Neuron (in vitro differentiated cells): ENCODE data around the gene KRT72.

Experiments
- H2AFZ ChIP-seq: one replicate; pipeline ENCODE4 v1.6.1; 2013; ENCODE audit warnings: low read depth, mild to moderate bottlenecking, inconsistent platforms, low read length, moderate library complexity
- H3K27me3 ChIP-seq: one replicate; pipeline ENCODE4 v1.6.1; 2013; ENCODE audit warnings: low read length; ENCODE audit not compliant: insufficient read depth
- H3K36me3 ChIP-seq: one replicate; pipeline ENCODE4 v1.6.1; 2013; ENCODE audit warnings: low read length; ENCODE audit not compliant: insufficient read depth
- H3K4me1 ChIP-seq: one replicate; pipeline ENCODE4 v1.6.1; 2013; ENCODE audit warnings: low read length; ENCODE audit not compliant: insufficient read depth
- H3K4me3 ChIP-seq: 2 replicates; pipeline ENCODE4 v1.5.1; 2013; ENCODE audit warnings: mild to moderate bottlenecking, low read length, moderate library complexity
- H3K9me3 ChIP-seq: one replicate; pipeline ENCODE4 v1.6.1; 2013; ENCODE audit warnings: low read length

Gene KRT72

DNA sequence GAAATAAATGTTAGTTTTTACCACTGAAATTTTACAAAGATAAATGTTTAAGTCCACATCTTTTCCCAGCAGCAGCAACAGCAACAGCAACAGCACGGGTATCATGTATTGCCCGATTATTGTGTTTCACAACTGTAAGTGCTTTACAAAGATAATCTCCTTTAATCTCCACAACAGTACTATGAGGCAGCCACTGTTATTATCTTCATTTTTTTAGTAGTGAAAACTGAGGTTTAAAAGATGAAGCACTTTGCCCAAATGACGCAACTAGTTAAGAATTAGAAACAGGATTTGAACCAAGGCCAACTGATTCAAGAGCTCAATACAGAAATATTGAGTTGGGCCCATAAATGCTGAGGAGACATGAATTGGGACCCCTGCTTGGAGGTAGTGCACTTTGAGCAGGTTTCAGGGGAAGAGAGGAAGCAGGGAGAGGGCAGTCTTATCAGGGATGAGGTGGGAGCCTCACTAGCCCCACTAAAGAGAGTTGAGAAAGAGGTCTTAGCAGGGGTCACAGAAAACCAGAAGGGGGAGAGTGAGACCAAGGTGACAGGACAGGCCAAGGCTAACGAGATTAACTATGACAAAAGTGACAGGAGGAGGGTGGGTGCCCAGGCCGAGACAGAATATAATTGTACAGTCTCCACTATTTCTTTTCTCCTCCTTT is 35.5 kb upstream of the KRT72 start:
- Histone ChIP-seq H3K4me3 (no peak overlapping the region), H2AFZ (no peak overlapping the region), H3K27me3 (peaks cover 1% of the 10 kb centered on the region), H3K4me1 (no peaks in the 10 kb centered on the region), H3K36me3 (no peaks in the 10 kb centered on the region), H3K9me3 (no peaks in the 10 kb centered on the region)

DNA sequence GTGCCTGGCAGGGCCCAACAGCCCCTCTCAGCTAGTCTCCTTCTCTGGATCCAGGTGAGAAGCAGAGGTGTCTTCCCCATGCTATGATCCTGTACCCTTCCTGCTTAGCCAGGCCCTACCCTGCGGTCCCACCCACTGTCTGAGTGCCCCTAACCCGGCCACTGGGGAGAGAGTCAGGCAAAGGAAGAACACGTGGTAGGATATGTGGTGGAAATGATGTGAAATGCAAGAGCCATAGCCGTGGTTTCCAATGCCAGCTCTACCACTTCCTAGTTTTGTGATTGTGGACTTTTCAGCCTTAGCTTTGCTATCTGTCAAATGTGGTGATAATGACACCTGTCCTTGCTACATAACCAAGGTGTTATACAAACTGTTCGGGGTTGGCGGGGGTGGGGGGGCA is 34.9 kb upstream of the KRT72 start:
- H3K4me1 ChIP-seq: no peaks in the 10 kb centered on the region
- no peak overlapping the region for H2AFZ ChIP-seq
- H3K27me3 ChIP-seq: no peaks in the 10 kb centered on the region
- no peaks in the 10 kb centered on the region for H3K36me3 ChIP-seq
- H3K4me3 ChIP-seq: no peak overlapping the region
- H3K9me3 ChIP-seq: no peaks in the 10 kb centered on the region

DNA sequence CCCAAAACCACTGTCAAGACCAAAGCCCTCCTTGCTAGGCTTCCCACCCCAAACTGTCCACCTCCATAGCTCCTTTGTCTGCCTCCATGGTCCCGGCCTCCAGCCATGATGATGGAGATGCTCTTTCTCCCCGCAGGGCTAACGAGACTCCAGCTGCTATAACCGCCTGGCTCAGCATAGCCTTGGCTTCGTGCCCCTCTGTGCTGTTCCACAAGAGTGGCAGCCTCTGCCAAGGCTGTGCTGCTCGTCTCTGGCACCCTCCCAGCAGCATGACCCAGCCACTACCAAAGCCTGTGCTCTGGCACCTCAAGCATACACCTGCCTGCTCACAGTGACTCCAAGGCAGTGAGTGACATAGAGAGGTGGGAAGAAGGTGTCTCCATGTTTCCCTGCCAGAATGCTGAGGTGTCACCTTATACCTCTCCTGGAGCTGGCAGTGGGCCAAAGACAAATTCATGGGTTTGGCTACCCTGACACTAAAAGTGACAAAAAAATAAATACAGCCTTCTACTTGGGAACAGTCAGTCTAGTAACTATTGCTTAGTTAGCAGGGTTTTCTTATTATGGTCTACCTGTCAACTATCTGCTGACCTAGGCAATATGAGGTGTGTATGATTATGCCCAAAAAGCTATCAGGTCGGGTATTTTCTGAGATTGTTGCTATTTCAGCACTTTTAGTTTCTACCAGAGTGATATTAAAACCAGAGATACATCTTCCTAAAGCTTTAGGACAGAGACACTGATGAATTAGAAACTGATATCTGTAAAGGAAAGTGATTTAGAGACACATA is 33.2 kb upstream of the KRT72 start:
- Histone ChIP-seq H3K36me3 (no peaks in the 10 kb centered on the region), H3K9me3 (no peaks in the 10 kb centered on the region), H2AFZ (no peak overlapping the region), H3K27me3 (no peaks in the 10 kb centered on the region), H3K4me1 (no peaks in the 10 kb centered on the region), H3K4me3 (no peak overlapping the region)

DNA sequence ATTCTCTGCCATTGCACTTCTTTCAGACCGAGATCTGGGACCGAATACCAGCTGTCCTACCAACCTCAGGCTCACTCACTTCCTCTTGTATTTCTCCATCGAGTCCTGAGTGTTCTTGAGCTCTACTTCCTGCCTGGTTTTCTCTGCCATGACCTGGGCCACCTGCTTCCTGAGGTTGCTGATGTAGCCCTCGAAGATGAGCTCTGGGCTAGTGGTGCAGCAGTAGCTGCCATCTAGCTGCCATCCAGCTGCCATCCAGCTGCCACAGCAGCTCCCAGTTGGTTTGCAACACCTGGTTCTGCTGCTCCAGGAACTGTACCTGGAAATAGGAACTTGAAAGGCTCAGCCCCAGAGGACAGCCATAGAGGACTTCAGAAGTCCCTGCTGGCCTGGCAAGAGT is 32.1 kb upstream of the KRT72 start:
- no peaks in the 10 kb centered on the region for H3K36me3 ChIP-seq
- H2AFZ ChIP-seq: no peak overlapping the region
- no peak overlapping the region for H3K4me3 ChIP-seq
- no peaks in the 10 kb centered on the region for H3K27me3 ChIP-seq
- H3K4me1 ChIP-seq: no peaks in the 10 kb centered on the region
- H3K9me3 ChIP-seq: no peaks in the 10 kb centered on the region

DNA sequence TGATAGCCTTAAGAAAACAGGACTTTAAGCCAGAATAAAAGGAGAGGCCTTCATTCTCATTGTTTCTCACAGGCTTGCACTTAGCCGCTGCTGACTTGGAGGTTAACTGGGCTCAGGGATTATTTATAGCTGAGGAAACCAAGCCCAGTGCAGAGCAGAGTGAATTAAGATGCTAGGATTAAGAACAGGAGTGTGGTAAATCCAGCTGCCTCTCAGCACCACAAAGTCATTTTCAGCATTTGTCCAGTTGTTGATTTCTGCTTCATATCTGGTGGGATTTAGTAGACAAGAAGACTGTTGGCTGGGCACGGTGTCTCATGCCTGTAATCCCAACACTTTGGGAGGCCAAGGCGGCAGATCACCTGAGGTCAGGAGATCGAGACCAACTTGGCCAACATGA is 31.4 kb upstream of the KRT72 start:
- Histone ChIP-seq H3K4me1 (no peaks in the 10 kb centered on the region), H2AFZ (no peak overlapping the region), H3K36me3 (no peaks in the 10 kb centered on the region), H3K4me3 (no peak overlapping the region), H3K27me3 (no peaks in the 10 kb centered on the region), H3K9me3 (no peaks in the 10 kb centered on the region)

DNA sequence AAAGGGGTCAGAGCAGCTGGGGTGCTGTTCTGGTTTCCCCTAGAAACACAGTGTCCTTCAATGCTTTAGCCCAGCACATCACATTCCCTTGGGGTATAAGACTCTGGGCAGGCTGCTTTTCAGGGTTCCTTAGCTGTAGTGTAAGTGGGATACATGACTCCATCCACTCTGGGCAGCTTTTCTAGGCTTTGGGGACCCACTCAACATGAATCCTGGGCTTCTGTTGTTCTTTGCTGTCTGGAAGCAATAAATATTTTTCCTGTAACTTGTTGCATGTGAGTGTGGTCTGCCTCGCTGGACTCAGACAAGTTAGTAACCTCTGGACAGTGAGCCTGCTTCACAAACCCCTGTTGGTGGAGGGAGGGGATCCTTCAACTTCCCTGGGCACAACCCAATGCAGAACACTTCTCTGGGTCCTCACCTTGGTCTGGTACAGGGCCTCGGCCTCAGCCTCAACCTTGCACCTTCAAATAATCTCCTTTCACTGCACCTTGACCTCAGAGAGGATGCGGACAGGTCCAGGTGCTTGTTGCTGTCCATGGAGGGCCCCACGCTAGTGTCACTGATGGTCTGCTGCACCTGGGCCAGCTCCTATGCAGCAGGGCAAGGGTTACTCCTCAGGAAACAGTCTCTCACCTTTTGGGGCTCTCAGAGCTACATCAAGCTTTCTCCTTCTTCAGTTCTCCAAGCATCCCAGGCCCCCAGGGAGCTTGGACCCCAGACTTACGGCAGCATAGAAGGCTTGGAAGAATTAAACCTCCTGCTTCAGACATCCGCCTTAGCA is 30.6 kb upstream of the KRT72 start:
- Histone ChIP-seq H3K4me3 (no peak overlapping the region), H3K36me3 (no peaks in the 10 kb centered on the region), H3K27me3 (no peaks in the 10 kb centered on the region), H3K4me1 (no peaks in the 10 kb centered on the region), H2AFZ (no peak overlapping the region), H3K9me3 (no peaks in the 10 kb centered on the region)

DNA sequence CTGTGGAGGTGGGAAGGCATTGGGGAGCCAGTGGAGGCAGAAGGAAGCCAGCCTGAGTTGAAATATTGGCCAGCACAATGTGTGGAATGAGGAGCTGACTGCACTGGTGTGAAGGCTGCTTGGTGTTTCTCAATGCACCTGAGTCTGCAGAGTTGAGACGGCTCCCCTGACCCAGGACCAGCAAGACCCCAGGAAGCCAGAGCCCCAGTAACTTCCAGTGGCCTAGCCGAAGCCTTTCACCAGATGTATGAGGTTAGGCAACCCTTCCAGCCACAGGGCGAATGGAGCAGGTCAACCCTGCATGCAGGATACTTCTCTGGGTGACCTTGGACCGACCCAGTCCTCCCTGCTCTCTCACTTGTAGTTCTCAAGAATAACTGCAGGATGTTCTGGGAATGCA is 30.0 kb upstream of the KRT72 start:
- H3K4me3 ChIP-seq: no peak overlapping the region
- H3K36me3 ChIP-seq: no peaks in the 10 kb centered on the region
- H2AFZ ChIP-seq: no peak overlapping the region
- no peaks in the 10 kb centered on the region for H3K27me3 ChIP-seq
- H3K9me3 ChIP-seq: no peaks in the 10 kb centered on the region
- H3K4me1 ChIP-seq: no peaks in the 10 kb centered on the region

DNA sequence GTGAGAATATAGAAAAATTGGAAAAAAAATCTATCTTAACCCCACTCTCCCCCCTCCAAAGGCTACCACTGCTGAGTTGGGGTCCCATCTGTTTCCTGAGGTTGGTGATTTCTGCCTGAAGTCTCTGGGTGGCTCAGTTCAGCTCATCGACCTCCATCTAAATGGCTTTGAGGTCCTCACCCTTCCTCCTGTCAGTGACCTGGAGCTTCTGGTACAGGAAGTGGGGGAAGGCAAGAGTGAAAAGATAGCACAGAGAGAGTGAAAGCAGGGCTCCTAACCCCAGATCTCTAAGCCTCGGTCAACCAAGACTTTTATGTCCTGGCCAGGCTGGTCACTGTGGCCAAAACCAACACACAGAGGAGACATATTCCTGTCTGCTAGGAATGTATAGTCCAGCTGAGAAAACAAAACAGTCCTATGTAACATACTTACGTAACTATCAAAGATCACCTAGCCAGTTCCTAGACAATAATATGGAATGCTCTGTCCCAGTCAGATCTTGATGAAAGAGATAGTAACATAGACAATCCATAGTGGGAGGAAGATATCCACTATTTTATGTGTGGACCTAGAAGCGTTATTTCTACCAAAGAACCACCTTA is 29.4 kb upstream of the KRT72 start:
- no peak overlapping the region for H3K4me3 ChIP-seq
- no peaks in the 10 kb centered on the region for H3K9me3 ChIP-seq
- no peaks in the 10 kb centered on the region for H3K36me3 ChIP-seq
- no peaks in the 10 kb centered on the region for H3K27me3 ChIP-seq
- H2AFZ ChIP-seq: no peak overlapping the region
- no peaks in the 10 kb centered on the region for H3K4me1 ChIP-seq

DNA sequence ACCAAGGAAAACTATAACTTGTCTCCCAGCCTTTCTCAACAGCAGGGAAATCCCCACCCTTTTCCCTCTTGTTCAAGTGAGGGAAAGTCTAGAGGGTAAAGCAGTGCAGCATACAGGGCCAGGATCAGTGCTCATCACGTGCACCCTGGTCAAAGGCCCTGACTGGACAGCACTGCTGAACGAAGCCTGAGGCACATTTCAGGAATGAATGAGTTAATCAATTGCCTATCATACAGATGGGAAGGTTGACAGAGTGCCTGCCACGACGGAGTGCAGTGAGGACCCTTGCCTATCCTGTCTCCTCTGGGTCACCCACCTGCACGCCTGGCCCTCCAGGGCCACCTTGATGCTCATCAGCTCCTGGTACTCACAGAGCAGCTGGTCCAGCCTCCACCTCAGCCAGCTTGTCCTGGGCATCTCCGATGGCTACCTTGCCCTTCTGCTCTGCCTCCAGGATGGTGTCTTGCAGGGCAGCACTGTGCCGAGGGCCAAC is 28.8 kb upstream of the KRT72 start:
- Histone ChIP-seq H3K36me3 (no peaks in the 10 kb centered on the region), H3K27me3 (no peaks in the 10 kb centered on the region)

DNA sequence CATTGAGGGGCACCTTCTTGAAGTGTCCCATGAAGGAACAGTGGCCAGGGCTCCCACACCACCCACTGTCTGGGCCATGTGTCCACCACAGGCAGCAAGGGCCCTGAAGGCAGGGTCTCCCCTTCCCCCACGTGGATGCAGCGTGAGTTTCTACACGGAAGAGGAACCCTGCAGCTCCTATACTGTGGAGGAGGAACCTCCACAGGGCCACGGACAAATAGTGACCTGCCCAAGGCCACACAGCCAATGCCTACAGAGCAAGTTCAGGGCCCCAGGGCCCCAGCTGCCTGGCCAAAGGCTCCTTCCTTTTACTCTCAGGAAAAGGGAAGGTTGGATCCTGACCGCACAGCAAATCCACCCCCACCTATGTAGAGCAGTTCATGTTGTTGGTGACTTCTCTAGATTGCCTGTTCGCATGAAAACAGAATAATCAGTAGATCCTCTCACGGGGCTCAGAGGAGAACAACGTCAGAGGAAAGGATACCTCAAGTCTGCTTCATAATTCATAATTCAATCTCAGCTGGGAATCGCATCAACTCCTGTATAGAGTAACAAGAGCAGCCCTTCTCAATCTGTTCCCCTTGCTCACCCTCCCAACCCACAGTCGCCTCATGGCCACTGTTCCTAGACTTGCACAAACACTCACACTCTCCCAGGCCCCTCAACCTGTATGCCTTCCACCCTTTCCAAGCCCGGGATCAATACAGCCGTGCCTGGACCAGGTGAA is 28.2 kb upstream of the KRT72 start:
- no peaks in the 10 kb centered on the region for H3K9me3 ChIP-seq
- H3K4me3 ChIP-seq: no peak overlapping the region
- H3K27me3 ChIP-seq: no peaks in the 10 kb centered on the region
- H3K36me3 ChIP-seq: no peaks in the 10 kb centered on the region
- no peak overlapping the region for H2AFZ ChIP-seq
- H3K4me1 ChIP-seq: no peaks in the 10 kb centered on the region

More for the DNA sequence above, 28.8 kb upstream of the KRT72 start:
- Histone ChIP-seq H3K4me1 (no peaks in the 10 kb centered on the region), H2AFZ (no peak overlapping the region), H3K4me3 (no peak overlapping the region), H3K9me3 (no peaks in the 10 kb centered on the region)

DNA sequence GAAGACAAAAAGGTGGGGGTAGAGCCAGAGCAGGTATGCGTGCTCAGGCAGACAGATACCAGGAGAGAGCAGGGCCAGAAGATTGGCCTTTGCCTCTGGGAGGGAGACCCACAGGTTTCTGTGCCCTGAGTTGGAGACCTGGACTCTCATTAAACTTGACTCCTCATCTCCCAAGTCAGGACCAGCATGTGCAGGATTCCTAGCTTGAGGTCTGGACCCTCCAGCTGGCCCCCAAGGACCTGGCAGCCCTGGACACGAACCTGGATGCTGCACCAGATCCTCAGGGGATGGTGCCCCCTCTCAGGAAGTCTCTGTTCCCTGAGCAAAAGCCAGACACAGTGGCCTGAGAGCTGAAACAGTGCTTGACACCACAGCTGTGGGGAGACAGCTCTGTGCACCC is 27.6 kb upstream of the KRT72 start:
- no peaks in the 10 kb centered on the region for H3K9me3 ChIP-seq
- H3K27me3 ChIP-seq: no peaks in the 10 kb centered on the region
- H2AFZ ChIP-seq: no peak overlapping the region
- no peaks in the 10 kb centered on the region for H3K36me3 ChIP-seq
- no peak overlapping the region for H3K4me3 ChIP-seq
- no peaks in the 10 kb centered on the region for H3K4me1 ChIP-seq

DNA sequence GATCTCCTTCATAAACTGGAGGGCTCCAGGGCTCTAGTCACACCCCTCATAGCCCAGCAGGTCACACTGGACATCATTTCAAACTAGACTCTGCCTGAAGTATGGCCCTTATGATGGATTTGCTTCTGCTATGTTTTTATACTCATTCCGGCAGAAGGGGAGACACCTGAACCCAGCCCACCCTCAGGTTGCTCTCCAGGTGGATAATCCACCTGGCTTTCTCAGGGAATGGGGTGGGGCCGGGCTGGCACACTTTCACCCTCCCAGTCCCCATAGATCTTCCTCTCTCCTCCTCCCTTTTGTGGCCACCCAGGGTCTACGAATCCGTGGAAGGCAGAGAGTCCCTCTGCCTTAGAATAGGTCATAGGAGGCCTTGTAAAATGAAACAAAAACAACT is 26.8 kb upstream of the KRT72 start:
- H3K4me3 ChIP-seq: no peak overlapping the region
- no peak overlapping the region for H2AFZ ChIP-seq
- no peaks in the 10 kb centered on the region for H3K4me1 ChIP-seq
- no peaks in the 10 kb centered on the region for H3K9me3 ChIP-seq
- H3K36me3 ChIP-seq: no peaks in the 10 kb centered on the region
- H3K27me3 ChIP-seq: no peaks in the 10 kb centered on the region
